DND-41 (cell line): ENCODE results near the gene TRA2A.

Experiments
- ATAC-seq: fragments of 200-7000 bp; cut with Tn5 transposase; 3 replicates; pipeline ENCODE4 v1.9.1; 2021; ENCODE audit warnings: low read depth; ENCODE audit not compliant: insufficient read depth
- DNase-seq: peaks from one replicate; pipeline ENCODE4 v3.0.0-alpha.2; 2020
- H2AFZ ChIP-seq: 2 replicates; pipeline ENCODE4 v1.6.0; 2012; ENCODE audit warnings: low read depth, low read length
- H3K27ac ChIP-seq: 2 replicates; pipeline ENCODE4 v1.5.1; 2012; ENCODE audit warnings: low read length, inconsistent platforms
- H3K27me3 ChIP-seq: fragments of 200-600 bp; sonication (generic); 2 replicates; pipeline ENCODE4 v1.6.0; 2012; ENCODE audit warnings: low read length, mild to moderate bottlenecking, inconsistent platforms; ENCODE audit not compliant: insufficient read depth, poor library complexity
- H3K36me3 ChIP-seq: 2 replicates; pipeline ENCODE4 v1.5.1; 2012; ENCODE audit warnings: low read length, inconsistent platforms; ENCODE audit not compliant: insufficient read depth
- H3K4me1 ChIP-seq: 2 replicates; pipeline ENCODE4 v1.5.1; 2012; ENCODE audit warnings: mild to moderate bottlenecking, low read length; ENCODE audit not compliant: insufficient read depth
- H3K4me2 ChIP-seq: 2 replicates; pipeline ENCODE4 v1.6.0; 2012; ENCODE audit warnings: mild to moderate bottlenecking, moderate library complexity, low read length, inconsistent platforms; ENCODE audit not compliant: insufficient read depth
- H3K4me3 ChIP-seq, 2 experiments: fragments of 200-600 bp in 1 of 2; shearing (Covaris generic) in 1 of 2; 2 replicates each; pipeline ENCODE4 v1.5.1; 2012 to 2016; ENCODE audit warnings: inconsistent platforms in 2 of 2, low read length in 2 of 2, mild to moderate bottlenecking in 2 of 2, low read depth in 1 of 2, moderate library complexity in 1 of 2
- H3K79me2 ChIP-seq: 2 replicates; pipeline ENCODE4 v1.6.0; 2012; ENCODE audit warnings: low read length, inconsistent platforms; ENCODE audit not compliant: insufficient read depth
- H3K9ac ChIP-seq: 2 replicates; pipeline ENCODE4 v1.6.0; 2012; ENCODE audit warnings: low read depth, mild to moderate bottlenecking, inconsistent platforms, low read length, moderate library complexity
- H3K9me3 ChIP-seq: 2 replicates; pipeline ENCODE4 v1.5.1; 2012; ENCODE audit warnings: low read length, moderate library complexity, mild to moderate bottlenecking, inconsistent platforms; ENCODE audit not compliant: insufficient read depth, severe bottlenecking
- H4K20me1 ChIP-seq: 2 replicates; pipeline ENCODE4 v1.6.0; 2012; ENCODE audit warnings: low read length; ENCODE audit not compliant: insufficient read depth
- EZH2 ChIP-seq: IDR thresholded peaks from 3 replicates; pipeline ENCODE4 v1.6.1; 2012; ENCODE audit warnings: borderline replicate concordance, low read depth, mild to moderate bottlenecking, moderate library complexity, low read length, inconsistent platforms; ENCODE audit not compliant: severe bottlenecking
- TF ChIP-seq, protein P1 (sequence below): IDR thresholded peaks from 2 replicates; pipeline ENCODE4 v1.5.1; 2012; ENCODE audit warnings: borderline replicate concordance, low read length, moderate library complexity, mild to moderate bottlenecking; ENCODE audit not compliant: poor library complexity, severe bottlenecking; ENCODE audit errors: extremely low read depth

TRA2A gene

DNA sequence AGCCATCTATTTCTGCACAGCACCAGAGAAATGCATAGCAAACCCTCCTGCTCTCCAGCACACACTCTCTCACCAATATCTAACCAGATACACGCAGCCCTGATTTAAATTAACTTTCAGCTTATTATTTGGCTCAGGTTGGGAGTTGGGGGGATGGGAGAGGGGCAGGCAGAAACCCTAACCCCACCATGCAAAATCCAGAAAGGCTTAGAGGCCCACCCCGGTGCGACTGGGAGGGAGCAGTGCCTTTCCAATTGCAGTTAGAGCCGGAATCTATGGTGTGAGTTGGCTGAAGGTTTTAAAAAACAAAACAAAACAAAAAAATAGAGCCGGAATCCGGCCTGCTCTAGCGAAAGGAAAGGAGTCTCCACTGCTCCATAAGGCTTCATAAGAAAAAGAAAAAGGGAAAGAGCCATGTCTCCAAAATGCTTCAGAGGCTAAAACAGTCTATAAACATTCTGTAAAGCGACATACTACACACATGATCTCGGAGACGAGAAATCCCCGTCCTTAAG lies 64.4 kb downstream of the TRA2A start:
- Histone ChIP-seq H3K4me3 (no peak overlapping the region), H3K4me1 (peaks cover 18% of the 10 kb centered on the region), H3K9me3 (no peaks in the 10 kb centered on the region), H3K27me3 (peaks cover 8% of the 10 kb centered on the region), H3K79me2 (no peaks in the 10 kb centered on the region), H3K4me2 (no peak overlapping the region), H2AFZ (no peak overlapping the region), H3K27ac (no peak overlapping the region), H3K9ac (no peak overlapping the region), H4K20me1 (no peaks in the 10 kb centered on the region), H3K36me3 (no peaks in the 10 kb centered on the region)
- DNase-seq (no peak), ATAC-seq (no peak)
- no peak for TF ChIP-seq EZH2
- TF ChIP-seq, protein P1, sequence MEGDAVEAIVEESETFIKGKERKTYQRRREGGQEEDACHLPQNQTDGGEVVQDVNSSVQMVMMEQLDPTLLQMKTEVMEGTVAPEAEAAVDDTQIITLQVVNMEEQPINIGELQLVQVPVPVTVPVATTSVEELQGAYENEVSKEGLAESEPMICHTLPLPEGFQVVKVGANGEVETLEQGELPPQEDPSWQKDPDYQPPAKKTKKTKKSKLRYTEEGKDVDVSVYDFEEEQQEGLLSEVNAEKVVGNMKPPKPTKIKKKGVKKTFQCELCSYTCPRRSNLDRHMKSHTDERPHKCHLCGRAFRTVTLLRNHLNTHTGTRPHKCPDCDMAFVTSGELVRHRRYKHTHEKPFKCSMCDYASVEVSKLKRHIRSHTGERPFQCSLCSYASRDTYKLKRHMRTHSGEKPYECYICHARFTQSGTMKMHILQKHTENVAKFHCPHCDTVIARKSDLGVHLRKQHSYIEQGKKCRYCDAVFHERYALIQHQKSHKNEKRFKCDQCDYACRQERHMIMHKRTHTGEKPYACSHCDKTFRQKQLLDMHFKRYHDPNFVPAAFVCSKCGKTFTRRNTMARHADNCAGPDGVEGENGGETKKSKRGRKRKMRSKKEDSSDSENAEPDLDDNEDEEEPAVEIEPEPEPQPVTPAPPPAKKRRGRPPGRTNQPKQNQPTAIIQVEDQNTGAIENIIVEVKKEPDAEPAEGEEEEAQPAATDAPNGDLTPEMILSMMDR = no peak

DNA sequence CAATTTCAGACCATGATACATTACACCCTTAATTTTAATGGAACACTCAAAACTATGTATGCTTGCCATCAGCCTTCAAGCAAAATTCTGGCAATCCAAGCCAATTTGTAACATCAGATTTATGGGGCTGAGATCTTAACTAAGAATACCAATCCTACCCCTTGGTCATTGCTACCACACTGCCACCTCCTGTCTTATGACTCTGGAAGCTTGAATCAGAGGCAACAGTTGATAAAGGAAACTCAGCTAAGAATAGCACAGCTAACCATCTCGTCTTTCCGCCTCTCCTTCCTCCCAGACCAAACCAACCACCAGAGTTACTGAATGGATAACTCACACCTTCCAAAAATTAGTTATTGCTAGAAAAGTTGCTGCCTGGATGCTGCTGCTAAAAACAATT lies 68.9 kb downstream of the TRA2A start:
- Histone ChIP-seq H3K4me1 (no peaks in the 10 kb centered on the region), H3K27me3 (peaks cover 10% of the 10 kb centered on the region), H3K9ac (no peak overlapping the region), H4K20me1 (no peaks in the 10 kb centered on the region), H3K36me3 (no peaks in the 10 kb centered on the region), H3K4me3 (no peak overlapping the region), H3K9me3 (no peaks in the 10 kb centered on the region), H3K4me2 (no peak overlapping the region), H2AFZ (no peak overlapping the region), H3K27ac (no peak overlapping the region), H3K79me2 (no peaks in the 10 kb centered on the region)
- TF ChIP-seq, protein P1 = peak; percentile 36
- TF ChIP-seq EZH2 = no peak
- no peak for DNase-seq
- ATAC-seq = no peak

DNA sequence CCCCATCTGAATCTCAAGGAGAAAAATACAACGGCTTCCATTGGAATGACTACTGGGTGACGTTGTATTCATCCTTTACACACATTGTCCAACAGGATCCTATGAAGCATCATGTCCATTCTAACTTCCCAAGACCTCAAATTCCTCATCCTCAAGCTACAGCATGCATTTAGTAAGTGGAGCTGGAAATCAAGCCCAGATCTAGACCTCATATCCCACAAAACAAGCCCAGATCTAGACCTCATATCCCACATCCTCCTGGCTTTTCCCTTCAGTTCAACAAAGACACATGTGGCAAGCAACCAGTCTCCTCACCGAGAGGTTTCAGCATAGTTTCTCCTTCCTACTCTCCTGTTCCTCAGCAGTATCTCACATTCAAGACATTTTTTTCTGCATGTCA lies 73.7 kb downstream of the TRA2A start:
- no peaks in the 10 kb centered on the region for H4K20me1 ChIP-seq
- peaks cover 6% of the 10 kb centered on the region for H3K27me3 ChIP-seq
- no peak overlapping the region for H3K27ac ChIP-seq
- no peak overlapping the region for H3K4me3 ChIP-seq
- DNase-seq (no peak), ATAC-seq (no peak)
- H3K4me1 ChIP-seq = no peaks in the 10 kb centered on the region
- no peak for TF ChIP-seq EZH2
- H3K36me3 ChIP-seq = no peaks in the 10 kb centered on the region
- no peak overlapping the region for H3K9ac ChIP-seq
- H3K9me3 ChIP-seq = no peaks in the 10 kb centered on the region
- no peaks in the 10 kb centered on the region for H3K79me2 ChIP-seq
- H2AFZ ChIP-seq = no peak overlapping the region
- H3K4me2 ChIP-seq = no peak overlapping the region

DNA sequence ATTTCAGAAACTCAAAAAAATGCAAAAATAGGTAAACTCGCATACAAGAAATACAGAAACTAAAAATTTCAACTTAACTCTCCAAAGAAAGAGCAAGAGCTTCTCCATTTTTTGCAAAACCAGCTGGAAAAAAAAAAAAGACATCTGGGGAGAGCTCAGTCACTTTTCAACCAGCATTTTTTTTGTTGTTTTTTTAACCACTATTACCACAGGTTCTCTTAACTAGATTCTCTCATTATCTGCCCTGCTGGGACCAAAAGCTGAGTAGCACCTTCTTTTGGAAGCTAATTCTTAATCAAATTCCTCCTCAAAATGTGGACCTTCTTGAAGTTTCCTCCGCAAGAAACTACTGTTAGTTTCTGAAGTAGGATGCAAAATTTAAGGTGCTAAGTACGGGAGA lies 75.7 kb downstream of the TRA2A start:
- Histone ChIP-seq H3K4me1 (no peaks in the 10 kb centered on the region), H3K9ac (no peak overlapping the region), H3K4me2 (no peak overlapping the region), H3K79me2 (no peaks in the 10 kb centered on the region), H2AFZ (no peak overlapping the region), H3K9me3 (no peaks in the 10 kb centered on the region), H3K36me3 (no peaks in the 10 kb centered on the region), H4K20me1 (no peaks in the 10 kb centered on the region), H3K4me3 (no peak overlapping the region), H3K27me3 (peaks cover 6% of the 10 kb centered on the region), H3K27ac (no peak overlapping the region)
- TF ChIP-seq, protein P1 = no peak
- no peak for TF ChIP-seq EZH2
- DNase-seq = no peak
- ATAC-seq = peak; percentile 67; the same call in 2 of the 3 replicates
